GM19372 (cell line): ENCODE data around the gene CH25H.
"Not testable (repeated sequence)": the region's sequence is repeated elsewhere in the genome, so short reads cannot be mapped to it uniquely, and the experiment has no call there.

Source experiments
- ATAC-seq: cut with Tn5 transposase; IDR thresholded peaks from one replicate; pipeline ENCODE4 v1.9.1; 2021; ENCODE audit warnings: mild to moderate bottlenecking, low read depth, moderate library complexity; ENCODE audit not compliant: unreplicated experiment

The CH25H gene

GRCh38 chr10:89204621-89205185 lies 2.4 kb downstream of the CH25H start:
- ATAC-seq: no peak

- ATAC-seq: no peak
Measured at GRCh38 chr10:89203237-89203636, 3.9 kb downstream of the CH25H start.

DNA sequence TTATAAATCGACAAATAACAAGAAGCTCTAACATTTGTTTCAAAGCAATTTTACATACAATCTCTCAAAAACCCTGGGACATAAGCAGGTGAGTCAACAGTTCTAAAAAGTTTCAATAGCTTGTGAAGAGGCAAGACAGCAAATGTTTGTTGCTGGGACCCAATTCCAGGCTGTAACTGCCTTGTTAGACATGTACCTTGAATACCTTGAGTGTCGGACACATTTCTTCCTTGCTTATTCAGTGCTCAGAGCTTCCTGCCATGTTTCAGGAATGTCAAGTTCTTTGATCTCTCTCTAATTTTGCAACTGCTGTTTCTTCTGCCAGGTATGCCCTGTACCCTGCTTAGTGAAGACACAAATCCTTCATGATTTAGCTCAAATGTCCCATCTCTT lies 5.1 kb downstream of the CH25H start:
- no peak for ATAC-seq

GRCh38 chr10:89201345-89202032 lies 5.6 kb downstream of the CH25H start:
- no peak for ATAC-seq

DNA sequence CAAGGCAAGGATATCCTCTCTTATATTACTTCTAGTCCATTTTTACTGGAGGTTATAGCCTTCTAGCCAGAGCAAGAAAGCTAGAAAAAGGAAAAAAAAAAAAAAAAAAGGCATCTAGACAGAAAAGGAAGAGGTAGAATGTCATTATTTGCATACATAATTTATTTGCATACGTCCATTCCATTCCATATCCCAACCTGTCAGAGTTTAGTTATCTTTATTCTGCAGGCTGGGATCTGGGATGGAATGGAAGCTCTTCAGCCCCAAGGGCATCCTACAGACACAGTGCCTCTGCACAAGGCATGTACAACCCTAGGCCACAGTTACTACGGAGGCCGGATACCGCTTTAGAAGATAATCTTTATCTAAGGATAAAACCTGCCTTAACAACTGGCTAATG lies 9.6 kb downstream of the CH25H start:
- no peak for ATAC-seq

DNA sequence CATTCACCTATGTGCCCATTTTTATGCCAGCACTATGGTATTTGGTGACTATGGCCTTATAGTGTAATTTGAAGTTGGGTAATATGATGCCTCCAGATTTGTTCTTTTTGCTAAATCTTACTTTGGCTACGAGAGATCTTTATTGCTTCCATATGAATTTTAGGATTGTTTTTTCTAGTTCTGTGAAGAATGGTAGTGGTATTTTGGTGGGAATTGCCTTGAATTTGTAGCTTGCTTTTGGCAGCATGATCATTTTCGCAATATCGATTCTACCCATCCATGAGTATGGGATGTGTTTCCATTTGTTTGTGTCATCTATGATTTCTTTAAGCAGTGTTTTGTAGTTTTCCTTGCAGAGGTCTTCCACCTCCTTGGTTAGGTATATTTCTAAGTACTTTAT lies 15.8 kb downstream of the CH25H start:
- not testable (repeated sequence) for ATAC-seq

- ATAC-seq: no peak
Measured at GRCh38 chr10:89189211-89189734, 17.8 kb downstream of the CH25H start.

- ATAC-seq: no peak
Measured at GRCh38 chr10:89185658-89186057, 21.5 kb downstream of the CH25H start.

GRCh38 chr10:89184638-89185037 lies 22.5 kb downstream of the CH25H start:
- ATAC-seq: no peak

DNA sequence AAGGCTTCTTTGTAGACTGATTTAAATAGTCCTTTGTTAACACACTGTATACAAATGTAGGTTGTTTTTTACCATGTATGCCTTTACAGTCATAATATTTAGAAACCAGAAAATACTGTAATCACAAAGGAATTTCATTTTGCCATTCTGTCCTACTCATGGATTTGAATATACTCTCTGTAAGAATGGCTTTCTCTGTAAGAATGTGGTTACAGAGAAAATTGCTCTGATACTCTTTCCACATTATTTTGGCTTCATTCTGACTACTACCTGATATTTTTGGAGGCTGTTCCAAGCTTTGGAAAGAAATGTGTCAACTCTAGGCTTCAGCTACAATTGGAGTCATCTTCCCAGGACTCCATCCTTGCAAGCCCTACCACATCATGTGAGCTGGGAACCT lies 23.5 kb downstream of the CH25H start:
- no peak for ATAC-seq

- ATAC-seq: no peak
Measured at GRCh38 chr10:89182894-89183293, 24.2 kb downstream of the CH25H start.

DNA sequence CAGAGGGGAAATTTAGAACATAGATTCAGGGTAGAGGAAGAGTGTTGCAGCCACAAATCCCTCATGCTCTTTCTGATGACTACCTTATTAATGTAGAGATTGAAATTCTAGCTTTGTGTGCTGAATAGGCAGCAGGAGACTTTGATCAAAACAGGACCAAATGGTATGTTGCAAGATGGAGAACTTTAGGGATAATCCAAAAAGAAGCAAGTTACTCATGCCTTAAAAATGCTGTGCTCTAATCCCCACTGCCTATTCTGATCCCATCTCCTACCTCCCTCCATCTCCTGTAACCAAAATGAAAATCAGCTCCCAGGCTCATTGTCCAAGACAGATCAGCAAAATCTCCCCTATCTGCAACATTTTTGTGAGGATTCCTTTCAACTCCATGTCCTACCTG lies 31.3 kb downstream of the CH25H start:
- ATAC-seq: no peak

DNA sequence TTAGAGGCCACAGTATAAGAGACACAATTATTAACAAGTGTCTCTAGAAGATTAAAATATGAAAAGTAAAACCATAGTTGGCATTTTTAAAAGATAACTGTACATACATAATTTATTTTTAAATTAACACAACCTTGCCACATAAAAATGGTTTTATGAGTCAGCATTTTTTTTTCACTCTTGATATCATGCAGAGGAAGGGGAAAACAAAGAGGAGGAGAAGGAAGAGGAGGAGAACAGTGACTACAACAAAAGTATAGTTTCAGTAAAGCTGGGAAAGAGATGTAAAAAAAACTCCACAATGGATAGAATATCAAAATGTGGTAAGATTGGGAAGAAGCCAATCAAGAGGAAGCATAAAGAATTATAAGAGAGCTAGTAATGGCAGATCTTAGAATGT lies 34.0 kb downstream of the CH25H start:
- ATAC-seq: no peak

DNA sequence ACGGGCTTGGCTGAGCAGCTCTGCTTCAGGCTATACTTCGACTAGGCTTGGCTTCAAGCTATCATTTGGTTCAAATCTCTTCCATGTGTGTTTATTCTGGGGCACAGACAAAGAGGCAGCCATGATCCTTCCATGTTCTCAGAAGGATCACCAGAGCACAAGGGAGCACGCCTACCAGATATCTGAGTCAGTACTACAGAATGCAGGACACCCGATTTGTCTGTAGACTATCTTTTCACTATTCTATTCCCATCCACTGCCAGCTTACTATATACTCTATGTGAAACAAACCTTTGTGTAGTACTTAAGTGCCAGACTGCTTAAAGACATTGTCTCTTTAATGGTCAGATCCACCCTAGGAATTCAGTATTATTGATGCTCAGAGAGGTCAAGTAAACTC lies 35.1 kb downstream of the CH25H start:
- ATAC-seq: no peak

GRCh38 chr10:89171263-89171872 lies 35.7 kb downstream of the CH25H start:
- ATAC-seq: no peak

- not testable (repeated sequence) for ATAC-seq
Measured at GRCh38 chr10:89168354-89168900, 38.7 kb downstream of the CH25H start.

DNA sequence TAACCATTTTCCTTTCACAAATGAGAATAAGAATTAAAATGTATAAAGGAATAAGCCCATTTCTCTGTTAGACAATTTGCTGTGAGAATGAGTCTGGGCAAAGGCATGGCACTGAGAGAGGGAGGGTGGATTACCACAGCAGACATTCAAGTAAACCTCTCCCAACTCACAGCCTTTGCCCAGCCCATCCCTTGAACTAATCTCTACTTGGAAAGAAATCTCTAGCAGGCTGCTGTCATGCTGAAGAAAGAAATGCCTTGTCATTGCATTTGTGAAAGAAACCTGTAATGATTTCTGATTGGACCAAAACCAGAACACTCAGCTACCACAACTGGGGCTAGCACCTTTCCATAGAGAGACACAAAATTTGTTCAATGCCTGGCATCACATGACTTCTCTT lies 39.2 kb downstream of the CH25H start:
- ATAC-seq: no peak

DNA sequence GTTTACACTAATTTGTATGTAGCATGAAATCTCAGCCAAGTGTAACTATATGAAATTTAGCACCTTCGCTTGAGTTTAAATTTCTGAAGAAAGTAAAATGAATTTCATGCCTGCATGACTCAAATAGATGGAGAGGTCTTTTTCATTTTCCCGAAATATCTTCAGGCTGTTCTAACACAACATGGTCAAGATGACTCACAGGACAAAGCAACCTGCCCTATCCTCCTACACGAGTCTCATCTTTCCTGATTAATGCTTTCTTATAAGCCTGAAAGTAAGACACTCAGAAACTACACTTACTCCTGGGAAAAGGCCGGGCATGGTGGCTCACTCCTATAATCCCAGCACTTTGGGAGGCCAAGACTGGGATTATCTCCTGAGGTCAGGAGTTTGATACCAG lies 41.2 kb downstream of the CH25H start:
- ATAC-seq: no peak

- no peak for ATAC-seq
Measured at GRCh38 chr10:89164920-89165319, 42.2 kb downstream of the CH25H start.

DNA sequence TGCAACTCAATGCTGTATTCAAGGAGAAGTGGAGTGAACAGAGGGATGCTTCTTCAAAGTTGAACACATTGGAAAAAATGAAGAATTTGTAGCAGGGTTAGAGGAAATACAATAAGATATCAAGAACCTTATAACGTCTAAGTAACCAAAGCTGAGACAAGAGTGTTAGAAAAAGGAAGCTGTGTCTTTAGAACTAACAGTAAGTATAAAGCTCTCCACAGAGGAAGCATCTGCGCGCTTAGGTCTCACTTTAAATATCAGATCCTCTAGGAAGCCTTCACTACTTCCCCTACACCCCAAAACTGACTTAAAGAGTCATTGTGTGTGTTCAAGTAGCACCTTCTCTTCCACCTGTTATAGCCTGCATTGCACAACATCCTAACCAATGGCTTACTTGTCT lies 43.0 kb downstream of the CH25H start:
- ATAC-seq: peak; percentile 17

DNA sequence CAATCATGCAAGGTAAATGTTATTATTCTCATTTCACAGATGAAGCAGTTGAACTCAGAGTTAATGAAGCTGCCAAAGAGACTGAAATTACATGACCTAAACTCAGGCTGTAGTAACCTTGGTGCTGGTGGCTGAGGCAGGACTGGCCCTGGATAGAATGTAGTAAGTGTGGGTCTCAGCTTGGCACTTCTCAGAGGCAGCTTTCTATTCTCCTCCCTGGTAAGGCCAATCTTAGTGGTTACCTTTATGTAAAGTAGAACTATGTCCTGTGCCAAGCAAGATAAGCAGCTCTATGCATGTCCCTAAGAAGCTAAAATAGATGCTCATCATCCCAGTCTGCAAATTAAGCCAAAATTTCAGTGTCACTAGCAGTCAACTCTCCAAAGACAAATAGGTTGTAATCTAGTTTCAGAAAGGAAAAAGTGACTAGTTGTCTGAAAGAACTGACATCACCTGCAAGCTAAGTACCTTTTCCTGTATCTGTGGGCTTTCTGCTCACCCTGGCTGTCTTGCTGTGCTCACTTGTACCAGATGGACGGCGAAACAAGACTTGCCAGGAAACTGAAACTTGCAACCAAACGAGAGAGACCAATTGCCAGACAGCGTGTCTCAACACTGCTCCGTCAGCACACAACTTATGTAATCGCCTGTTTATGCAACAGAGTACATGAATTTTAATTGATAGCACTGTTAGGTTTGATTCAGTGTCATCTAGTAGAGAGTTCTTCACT lies 43.7 kb downstream of the CH25H start:
- peak; percentile 98 for ATAC-seq
